Ureter (tissue), 1 donor: ENCODE data around the gene RAD51B. TPM values are rescaled to one million over a fixed set of nuclear protein-coding genes. Genes with fewer than 3 reads are reported as not detected.
"Not testable (repeated sequence)": the region's sequence is repeated elsewhere in the genome, so short reads cannot be mapped to it uniquely, and the experiment has no call there.

Experiments
- DNase-seq: peaks from one replicate; pipeline ENCODE4 v3.0.0-alpha.2; 2020; ENCODE audit warnings: low spot score
- total RNA-seq: library from RNA; stranded (reverse); gene quantifications from one replicate; pipeline ENCODE4 v1.2.4, GENCODE V29; 2023
- donor health status: DM: yes; HTN: yes; CAD: no.

RAD51B gene
- total RNA-seq, 1 donor from 2014 or later, result 36.6 TPM

GRCh38 chr14:68112442-68112841, 292.9 kb downstream of the RAD51B start:
- DNase-seq, result no peak

DNA sequence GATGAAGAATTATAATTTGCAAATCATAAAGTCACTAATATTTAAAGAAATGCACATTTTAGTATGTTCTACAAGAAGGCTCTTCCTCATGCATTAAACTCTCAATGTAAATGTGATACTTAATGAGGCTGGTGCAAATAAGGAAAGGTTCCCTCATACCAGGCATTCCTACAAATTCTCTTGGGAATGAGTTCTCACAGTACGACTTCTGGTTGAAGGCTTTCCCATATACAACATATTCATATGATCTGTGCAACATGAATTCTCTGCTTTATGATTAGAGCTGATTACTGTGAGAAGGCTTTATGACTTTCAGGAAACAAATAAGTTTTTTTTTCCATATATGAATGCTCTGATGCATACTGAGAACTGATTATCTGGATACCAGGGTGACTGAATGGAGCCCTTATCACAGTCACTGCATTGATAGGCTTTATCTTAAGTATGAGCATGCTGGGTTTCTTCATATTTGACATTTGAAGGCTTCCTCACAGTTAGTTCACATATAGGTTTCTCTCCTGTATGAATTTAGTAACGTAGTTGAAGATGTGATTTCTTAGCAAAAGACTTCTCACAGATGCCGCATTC, 293.9 kb downstream of the RAD51B start:
- DNase-seq, result no peak

DNA sequence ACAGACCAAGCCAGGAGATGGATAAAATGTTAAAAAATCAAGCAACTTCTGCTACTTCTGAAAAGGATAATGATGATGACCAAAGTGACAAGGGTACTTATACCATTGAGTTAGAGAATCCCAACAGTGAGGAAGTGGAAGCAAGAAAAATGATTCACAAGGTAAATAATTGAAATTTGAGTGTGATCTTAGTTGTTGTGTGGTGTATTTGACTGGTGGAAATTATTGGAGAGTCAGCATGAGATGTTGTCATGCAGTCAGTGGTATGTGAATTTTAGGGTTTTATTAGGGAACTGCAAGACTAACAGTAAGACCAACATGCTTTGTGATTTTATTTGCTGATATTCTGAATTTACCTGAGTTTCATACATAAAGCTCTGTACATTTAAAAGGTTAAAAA, 296.4 kb downstream of the RAD51B start:
- DNase-seq, result not testable (repeated sequence)

- DNase-seq, result no peak
These were observed 303.1 kb downstream of the RAD51B start for GRCh38 chr14:68122651-68123050.

- DNase-seq, result no peak
These were observed 304.5 kb downstream of the RAD51B start for GRCh38 chr14:68124050-68124449.

DNA sequence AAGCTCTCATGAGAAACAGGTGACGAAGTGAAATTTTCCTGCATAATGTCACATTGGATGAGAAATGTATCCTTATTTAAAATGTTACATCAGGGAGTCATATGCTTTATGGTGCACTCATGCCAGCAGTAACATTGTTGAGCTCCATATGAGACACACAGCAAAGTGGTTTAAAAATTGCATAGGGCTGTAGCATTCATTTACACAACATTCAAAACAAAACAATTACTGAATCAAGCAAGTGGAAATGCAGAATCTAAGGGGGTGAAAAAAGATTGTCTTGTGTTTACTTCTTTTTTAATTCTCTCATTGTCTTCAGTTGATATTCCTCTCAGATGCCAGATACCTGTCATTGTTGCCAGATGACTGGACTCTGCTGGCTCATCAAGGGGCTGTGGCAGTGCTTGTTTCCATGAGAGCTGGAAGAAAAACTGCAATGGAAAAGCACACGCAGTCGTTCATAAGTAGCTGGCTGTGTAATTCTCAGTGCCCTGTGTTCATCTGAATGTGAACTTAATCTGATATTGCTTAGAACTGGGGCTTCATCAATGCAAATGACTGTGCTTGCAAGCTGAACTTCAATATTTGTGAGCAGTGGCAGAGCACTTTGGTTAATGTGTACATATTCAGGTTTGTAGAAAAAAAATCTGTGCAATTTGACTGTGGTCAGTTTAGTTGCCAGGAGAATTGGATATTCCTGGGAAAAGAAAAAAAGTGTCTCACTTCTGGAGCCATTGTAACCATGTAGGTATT, 305.6 kb downstream of the RAD51B start:
- DNase-seq, result no peak

GRCh38 chr14:68127166-68127565, 307.6 kb downstream of the RAD51B start:
- DNase-seq, result no peak

DNA sequence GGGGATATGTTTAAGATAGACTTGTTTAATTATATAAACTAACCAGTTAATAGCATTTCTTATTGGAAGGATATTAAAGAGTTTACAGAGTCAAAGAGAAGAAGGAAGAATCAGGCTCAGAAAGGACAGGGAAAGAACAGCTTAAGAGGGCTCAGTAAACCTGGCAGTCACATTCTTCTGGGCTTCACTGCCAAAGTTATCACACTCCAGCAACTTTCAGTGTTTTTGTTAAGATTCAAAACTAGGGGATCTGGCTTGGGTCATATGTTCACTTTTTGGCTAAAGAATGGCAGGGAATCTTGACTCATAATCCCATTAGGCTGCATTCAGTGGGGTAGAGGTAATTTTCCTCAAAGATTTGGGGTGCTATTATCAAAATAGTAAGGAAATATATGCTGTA, 312.3 kb downstream of the RAD51B start:
- no peak for DNase-seq

DNA sequence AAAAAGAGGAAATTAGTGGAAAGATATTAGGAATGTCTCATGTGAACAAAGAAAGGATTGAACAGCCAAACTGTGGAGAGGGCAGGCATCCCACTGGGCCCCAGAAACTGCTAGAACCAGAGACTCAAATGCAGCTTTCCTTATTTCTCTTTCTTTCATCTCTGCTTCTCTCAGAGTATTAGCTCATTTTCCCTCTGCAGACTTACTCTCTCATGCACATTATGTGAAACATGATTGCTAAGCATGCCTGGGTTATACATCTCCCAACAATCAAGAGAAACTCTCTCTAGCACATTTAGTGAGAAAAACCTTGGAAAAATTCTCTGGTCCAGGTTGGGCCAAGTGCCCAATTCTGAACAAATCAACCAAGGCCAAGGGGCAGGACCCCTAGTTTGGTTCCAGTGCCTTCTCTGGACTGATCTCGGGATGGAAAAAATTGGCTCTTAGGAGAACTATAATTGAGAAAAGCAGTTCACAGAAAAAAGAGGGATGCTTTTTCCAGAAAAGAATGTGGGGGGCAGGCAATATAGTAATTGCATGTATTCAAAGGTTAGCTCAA, 313.1 kb downstream of the RAD51B start:
- no peak for DNase-seq

DNA sequence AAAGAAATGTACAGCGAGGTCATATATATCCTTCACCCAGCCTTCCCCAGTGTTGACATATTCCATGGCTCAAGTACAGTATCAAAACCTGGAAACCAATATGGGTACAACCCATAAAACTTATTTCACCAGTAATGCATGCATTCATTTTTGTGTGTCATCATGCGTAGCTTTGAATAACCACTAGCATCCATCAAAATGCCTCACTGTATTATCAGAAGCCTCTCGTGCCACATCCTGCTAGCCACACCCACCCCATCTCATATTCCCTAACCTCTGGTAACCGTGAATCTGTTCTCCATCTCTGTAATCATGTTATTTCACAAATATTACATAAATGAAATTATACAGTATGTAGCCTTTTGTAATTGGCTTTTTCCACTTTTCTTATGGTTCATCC, 314.3 kb downstream of the RAD51B start:
- DNase-seq, result no peak

DNA sequence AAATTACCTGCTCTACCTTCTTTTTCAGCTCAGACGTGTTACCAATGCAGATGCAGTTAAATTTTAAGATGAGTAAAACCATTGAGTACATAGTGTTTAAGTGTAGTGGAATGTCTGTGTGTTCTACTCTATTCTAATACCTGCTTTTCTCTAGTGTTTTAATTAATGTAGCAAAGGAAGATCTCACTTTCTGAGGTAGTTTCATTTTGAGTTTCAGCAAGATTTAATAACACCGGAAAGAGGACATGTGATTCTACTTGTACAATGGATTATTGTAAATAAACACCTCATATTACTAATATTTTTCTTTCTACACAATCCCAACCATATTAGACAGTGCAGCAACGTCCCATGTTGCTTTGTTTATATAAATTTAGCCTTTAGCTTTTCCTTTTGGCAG, 315.4 kb downstream of the RAD51B start:
- no peak for DNase-seq

- no peak for DNase-seq
These were observed 316.0 kb downstream of the RAD51B start for GRCh38 chr14:68135566-68135965.

DNA sequence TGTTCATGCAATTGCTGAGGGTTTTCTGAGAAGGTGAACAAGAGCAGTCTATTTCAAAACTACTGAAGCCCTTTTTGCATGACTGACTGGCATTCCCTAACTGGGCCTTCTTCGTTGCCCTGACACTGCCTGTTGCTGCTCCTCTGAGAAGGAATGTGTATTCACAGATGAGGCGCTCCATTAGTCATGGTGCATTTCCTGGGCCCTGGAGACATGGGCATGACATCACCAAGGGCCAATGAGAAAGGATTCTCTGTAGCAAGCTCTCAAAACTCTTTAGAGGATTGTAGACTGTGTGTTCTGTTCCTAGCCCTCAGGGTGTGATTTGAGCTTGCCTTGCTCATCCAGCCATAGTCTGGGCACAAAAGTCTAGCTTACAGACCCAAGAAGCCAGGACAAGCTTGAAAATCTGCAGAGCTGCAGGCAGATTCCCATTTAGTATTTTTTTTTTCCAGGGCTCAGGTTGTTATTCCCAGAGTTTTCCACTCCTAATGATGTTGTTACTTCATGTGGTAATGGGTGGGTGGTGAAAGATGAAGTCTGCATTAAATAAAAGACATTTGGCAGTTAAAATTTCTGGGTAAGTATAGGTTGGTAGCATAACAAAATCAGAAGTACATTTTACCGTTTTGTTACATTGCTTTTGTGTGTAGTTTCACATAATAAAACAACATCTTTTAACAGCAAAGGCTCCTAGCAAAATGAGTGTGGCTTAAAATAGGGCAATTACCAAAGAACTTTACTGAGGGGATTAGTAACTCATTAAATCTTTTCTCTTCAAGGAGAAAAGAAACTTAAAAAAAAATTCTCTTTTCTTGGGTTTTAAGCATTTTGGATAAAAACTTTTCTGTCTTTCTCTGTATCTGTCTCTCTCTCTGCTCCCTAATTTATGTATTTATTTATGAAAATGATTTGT, 318.4 kb downstream of the RAD51B start:
- peak; percentile 51 for DNase-seq

- no peak for DNase-seq
These were observed 320.0 kb downstream of the RAD51B start for GRCh38 chr14:68139431-68140075.

DNA sequence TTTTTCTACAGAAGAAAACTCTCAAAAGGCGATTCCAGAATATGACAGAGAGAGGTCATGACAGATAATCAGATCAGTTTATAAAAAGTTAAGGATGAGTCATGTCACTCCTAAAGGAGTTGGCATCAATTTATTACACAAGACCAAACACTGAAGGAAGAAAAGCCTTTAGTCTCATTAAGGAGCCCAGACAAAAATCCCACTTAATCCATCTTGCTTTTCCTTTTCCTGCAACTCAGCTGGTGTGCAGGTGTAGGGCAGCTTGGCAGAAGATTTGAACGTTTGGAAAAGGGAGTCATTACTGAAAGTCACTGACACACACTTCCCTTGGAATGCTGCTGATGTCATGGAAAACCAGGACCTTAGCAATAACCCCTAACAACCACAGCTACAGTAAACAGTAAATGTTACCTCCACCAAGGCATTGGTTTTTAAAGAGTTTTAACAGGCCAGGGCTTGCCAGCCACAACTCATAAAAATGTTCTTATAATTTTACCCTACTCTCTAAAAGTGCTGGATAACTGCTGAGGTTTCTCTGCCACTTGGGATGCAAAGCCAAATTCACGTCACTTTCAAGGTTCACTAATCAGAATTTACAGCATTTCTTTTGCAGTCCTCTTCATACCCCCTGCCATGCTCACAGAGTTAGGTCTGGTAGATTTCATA, 320.6 kb downstream of the RAD51B start:
- peak; percentile 65 for DNase-seq

GRCh38 chr14:68140806-68141205, 321.2 kb downstream of the RAD51B start:
- DNase-seq, result no peak

GRCh38 chr14:68141281-68142088, 321.9 kb downstream of the RAD51B start:
- no peak for DNase-seq

DNA sequence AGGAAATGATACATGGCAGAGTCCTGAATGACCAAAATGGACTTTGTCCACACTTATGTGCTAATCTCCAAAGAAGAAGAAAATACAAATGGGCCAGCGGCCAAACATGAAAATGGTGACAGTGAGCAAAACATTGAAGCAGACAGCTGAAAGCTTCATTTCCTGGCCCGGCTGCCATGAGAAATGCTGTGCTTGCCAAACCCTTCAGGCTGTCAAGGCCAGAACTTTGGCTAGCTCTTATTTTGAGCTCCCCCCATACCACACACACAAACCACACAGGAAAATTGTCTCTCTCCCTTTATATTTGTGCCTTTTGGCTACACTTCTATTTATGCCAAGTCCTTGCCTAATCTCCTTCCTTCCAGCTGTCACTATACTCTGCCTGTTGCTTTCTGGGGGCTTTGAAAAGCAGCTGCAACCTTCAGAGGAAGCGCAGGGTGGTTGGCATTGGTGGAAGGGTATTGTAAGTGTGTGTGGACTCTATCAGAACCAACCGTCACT, 323.8 kb downstream of the RAD51B start:
- DNase-seq, result peak; percentile 57

DNA sequence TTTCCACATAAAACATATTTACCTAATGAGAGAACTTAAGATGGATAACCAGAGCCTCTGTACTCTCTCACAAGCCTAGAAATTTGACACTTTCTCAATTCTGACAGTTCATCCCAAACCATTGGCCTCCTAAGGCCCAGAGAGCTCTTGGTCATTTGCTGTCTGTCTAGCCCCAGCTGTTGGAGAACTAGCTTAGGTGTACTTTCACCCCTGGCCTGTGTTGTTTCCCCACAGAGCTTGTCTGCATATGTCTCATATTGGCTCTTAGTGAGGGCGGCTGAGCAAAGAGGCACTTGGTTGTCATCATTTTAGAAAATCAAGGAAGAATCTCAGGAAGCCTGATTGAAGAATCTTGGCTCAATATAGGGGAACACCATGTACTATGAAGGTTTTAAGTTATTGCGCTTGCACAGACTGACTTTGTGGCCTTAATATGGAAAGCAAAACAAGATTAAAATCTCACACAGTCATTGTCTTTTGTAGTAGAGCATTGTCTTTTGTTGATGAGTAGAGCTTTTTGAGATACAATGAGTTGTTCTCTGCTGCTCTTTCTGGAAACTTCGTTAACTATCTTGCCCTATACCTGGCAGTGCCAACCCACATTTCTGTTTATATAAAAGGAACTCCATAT, 324.6 kb downstream of the RAD51B start:
- DNase-seq, result no peak

DNA sequence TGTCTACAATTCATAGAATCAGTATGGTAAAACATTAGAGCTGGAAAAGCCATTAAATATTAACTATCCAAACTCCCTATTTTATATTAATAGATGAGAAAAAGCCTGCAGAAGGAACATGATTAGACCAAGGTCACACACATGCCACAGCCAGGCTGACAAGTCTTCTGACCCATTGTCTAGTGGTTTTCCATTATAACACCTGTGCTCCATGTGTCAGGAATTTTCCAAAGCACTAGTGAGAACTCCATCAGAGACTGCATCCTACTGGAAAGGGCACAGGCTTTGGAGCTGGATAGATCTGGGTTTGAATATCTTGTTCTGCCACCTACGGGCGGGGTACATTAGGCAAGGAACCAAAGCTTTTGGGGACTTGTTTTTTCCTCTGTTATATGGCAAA, 325.5 kb downstream of the RAD51B start:
- no peak for DNase-seq
